Upper lobe of left lung (tissue), 6 donors: ENCODE data around the gene RAB36. TPM values are rescaled to one million over a fixed set of nuclear protein-coding genes. Genes with fewer than 3 reads are reported as not detected.

Experiments
- ATAC-seq, 2 donors: fragments of 200-7000 bp; cut with Tn5 transposase; one replicate each; pipeline ENCODE4 v1.9.1; 2022; ENCODE audit warnings: mild to moderate bottlenecking in 2 of 2, moderate library complexity in 2 of 2; ENCODE audit not compliant: low FRiP score in 2 of 2
- DNase-seq, 2 donors: peaks; one replicate each; pipeline ENCODE4 v3.0.0-alpha.2; 2019 to 2020
- H3K27ac ChIP-seq, 4 donors: fragments of 200-600 bp; sonication (generic); one replicate each; pipeline ENCODE4 v1.5.1; 2016 to 2019
- H3K27me3 ChIP-seq, 4 donors: fragments of 200-600 bp; sonication (generic); one replicate each; pipeline ENCODE4 v1.5.1; 2017 to 2019
- H3K36me3 ChIP-seq, 4 donors: fragments of 200-600 bp; sonication (generic); one replicate each; pipeline ENCODE4 v1.5.1; 2016 to 2019
- H3K4me1 ChIP-seq, 4 donors: fragments of 200-600 bp; sonication (generic); one replicate each; pipeline ENCODE4 v1.5.1; 2018 to 2019
- H3K4me3 ChIP-seq, 4 donors: fragments of 200-600 bp; sonication (generic); one replicate each; pipeline ENCODE4 v1.5.1; 2017 to 2019; ENCODE audit warnings: mild to moderate bottlenecking in 2 of 4, moderate library complexity in 1 of 4
- H3K9me3 ChIP-seq, 4 donors: fragments of 200-600 bp; sonication (generic); one replicate each; pipeline ENCODE4 v1.5.1; 2018 to 2019
- CTCF ChIP-seq, 6 experiments: fragments of 450-650 bp in 4 of 6; fragments of 200-600 bp in 2 of 6; sonication (generic) in 2 of 6; IDR thresholded peaks; one replicate each; pipeline ENCODE4 v1.5.1; 2016 to 2019; ENCODE audit warnings: antibody characterized with exemption in 6 of 6
- EP300 ChIP-seq, 4 donors: sonication (generic); formaldehyde crosslinking; IDR thresholded peaks; one replicate each; pipeline ENCODE4 v1.5.1; 2017; ENCODE audit warnings: antibody characterized with exemption in 4 of 4, control low read depth in 2 of 4
- POLR2A ChIP-seq, 4 donors: fragments of 450-650 bp; IDR thresholded peaks; one replicate each; pipeline ENCODE4 v1.5.1; 2016 to 2017; ENCODE audit warnings: antibody characterized with exemption in 4 of 4, mild to moderate bottlenecking in 2 of 4
- POLR2AphosphoS5 ChIP-seq, 2 donors: sonication (generic); formaldehyde crosslinking; IDR thresholded peaks; one replicate each; pipeline ENCODE4 v1.5.1; 2017; ENCODE audit warnings: antibody characterized with exemption in 2 of 2
- WGBS, 2 donors: methylation state at CpG; one replicate each; pipeline ENCODE4 v1.1.5; 2017 to 2018; 5-methylcytosine and 5-hydroxymethylcytosine counted together
- total RNA-seq, 6 donors: library from RNA; depleted of rRNA in 4 of 6; stranded (reverse); fragments of >200 nt in 4 of 6; gene quantifications; one replicate each; pipeline versions ENCODE4 v1.1.0 to v1.2.1, GENCODE V29; 2016 to 2021
- donor health status: DM: no; HTN: no; CAD: no; lungs with moderate emphysema.
- donor health status: DM: no; HTN: yes; CAD: no; lungs with severe emphysema.

RAB36 gene
- total RNA-seq, 6 donors from 2014 or later = 2.6 to 17.5 (median 8.4) TPM

GRCh38 chr22:23187211-23187610 lies 41.9 kb downstream of the RAB36 start:
- Histone ChIP-seq H3K36me3 (peaks cover 0 to 13% (median 0%) of the 10 kb centered on the region in 4 donors), H3K27ac (no peak overlapping the region), H3K4me1 (peaks cover 32 to 71% (median 37%) of the 10 kb centered on the region in 4 donors), H3K4me3 (no peak overlapping the region), H3K27me3 (no peaks in the 10 kb centered on the region), H3K9me3 (no peaks in the 10 kb centered on the region)
- DNase-seq (no peak), ATAC-seq (no peak)
- 52 to 72% methylated on average over 4 of the region's 4 CpGs for WGBS, 2 donors
- no peak for TF ChIP-seq CTCF (IDR thresholded peaks at IDR 0.05)
- no peak for TF ChIP-seq POLR2A (IDR thresholded peaks at IDR 0.05)
- TF ChIP-seq EP300 (IDR thresholded peaks at IDR 0.05) = no peak
- TF ChIP-seq POLR2AphosphoS5 (IDR thresholded peaks at IDR 0.05) = no peak

- 79 to 89% methylated on average over 5 to 7 of the region's 7 CpGs for WGBS, 2 donors
- H3K36me3 ChIP-seq = peaks cover 0 to 14% (median 0%) of the 10 kb centered on the region in 4 donors
- peak overlapping the region in 1 of 4 donors; percentile 34 for H3K27ac ChIP-seq
- no peak overlapping the region for H3K4me3 ChIP-seq
- H3K9me3 ChIP-seq = no peaks in the 10 kb centered on the region
- no peak for TF ChIP-seq CTCF (IDR thresholded peaks at IDR 0.05)
- no peak for TF ChIP-seq POLR2A (IDR thresholded peaks at IDR 0.05)
- no peak for TF ChIP-seq POLR2AphosphoS5 (IDR thresholded peaks at IDR 0.05)
- TF ChIP-seq EP300 (IDR thresholded peaks at IDR 0.05) = no peak
- ATAC-seq (no peak), DNase-seq (no peak)
- peaks cover 32 to 71% (median 38%) of the 10 kb centered on the region in 4 donors for H3K4me1 ChIP-seq
- no peaks in the 10 kb centered on the region for H3K27me3 ChIP-seq
These were observed 42.8 kb downstream of the RAB36 start for GRCh38 chr22:23187871-23188700.

- H3K27me3 ChIP-seq = no peaks in the 10 kb centered on the region
- H3K27ac ChIP-seq = peak overlapping the region in 1 of 4 donors; percentile 34
- TF ChIP-seq POLR2A (IDR thresholded peaks at IDR 0.05) = no peak
- no peak for TF ChIP-seq EP300 (IDR thresholded peaks at IDR 0.05)
- no peak for TF ChIP-seq CTCF (IDR thresholded peaks at IDR 0.05)
- no peak for TF ChIP-seq POLR2AphosphoS5 (IDR thresholded peaks at IDR 0.05)
- H3K9me3 ChIP-seq = no peaks in the 10 kb centered on the region
- H3K36me3 ChIP-seq = peaks cover 0 to 14% (median 0%) of the 10 kb centered on the region in 4 donors
- no peak for ATAC-seq
- no peak for DNase-seq
- peaks cover 15 to 56% (median 26%) of the 10 kb centered on the region in 4 donors for H3K4me1 ChIP-seq
- WGBS, 2 donors = 93 to 96% methylated on average over 9 of the region's 9 CpGs
- H3K4me3 ChIP-seq = no peak overlapping the region
These were observed 45.2 kb downstream of the RAB36 start for GRCh38 chr22:23190526-23190925.

- no peak for TF ChIP-seq POLR2A (IDR thresholded peaks at IDR 0.05)
- peak; percentile 32 to 74 for TF ChIP-seq POLR2AphosphoS5 (IDR thresholded peaks at IDR 0.05)
- peak in 1 of 4 donors; percentile 67 for TF ChIP-seq EP300 (IDR thresholded peaks at IDR 0.05)
- no peak for TF ChIP-seq CTCF (IDR thresholded peaks at IDR 0.05)
- H3K27ac ChIP-seq = peak overlapping the region in 3 of 4 donors; percentile 38 to 61 (median 58)
- H3K9me3 ChIP-seq = no peaks in the 10 kb centered on the region
- no peaks in the 10 kb centered on the region for H3K27me3 ChIP-seq
- peaks cover 0 to 14% (median 0%) of the 10 kb centered on the region in 4 donors for H3K36me3 ChIP-seq
- no peak overlapping the region for H3K4me3 ChIP-seq
- peak; percentile 46 to 88 for ATAC-seq
- WGBS, 2 donors = 39 to 54% methylated on average over 4 to 5 of the region's 5 CpGs
- peak in 1 of 2 donors; percentile 88 for DNase-seq
- H3K4me1 ChIP-seq = peaks cover 19 to 51% (median 32%) of the 10 kb centered on the region in 4 donors
These were observed 46.9 kb downstream of the RAB36 start for GRCh38 chr22:23192133-23192532.
